ENCODE measurements around the gene CTIF. TPM values are rescaled to one million over a fixed set of nuclear protein-coding genes. Genes with fewer than 3 reads are reported as not detected.

The CTIF gene
- total and polyA plus RNA-seq, 11 donors: 21.2 to 93.0 (median 68.0) TPM

DNA sequence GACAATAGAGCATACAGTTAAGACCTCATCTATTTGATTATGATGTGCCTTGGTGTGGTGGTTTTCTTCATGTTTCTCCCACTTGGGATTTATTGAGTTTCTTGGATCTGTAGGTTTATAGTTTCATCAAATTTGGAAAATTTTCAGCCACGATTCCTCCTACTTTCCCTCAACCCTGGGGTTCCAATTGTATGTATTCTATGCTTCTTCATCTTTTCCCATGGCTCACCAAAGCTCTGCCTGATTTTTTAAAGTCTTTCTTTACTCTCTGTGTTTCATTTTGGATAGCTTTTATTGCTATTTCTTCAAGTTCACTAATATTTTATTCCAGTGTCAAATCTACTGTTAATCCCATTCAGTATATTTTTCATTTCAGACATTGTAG lies 132.7 kb downstream of the CTIF start:
- peaks cover 0 to 31% (median 19%) of the 10 kb centered on the region in 12 donors for H3K4me1 ChIP-seq
- no peaks in the 10 kb centered on the region for H3K27me3 ChIP-seq
- peaks cover 0 to 13% (median 6%) of the 10 kb centered on the region in 12 donors for H3K9me3 ChIP-seq
- intact Hi-C loops (cut with DNase I): loop anchor here in 8 of 10 donors (10.0 kb wide), 11 partner anchors 103 to 823 kb away; partner anchors contain the start of gene RPL17 (in 1 of the 8)
- no peak for TF ChIP-seq POLR2A (IDR thresholded peaks at IDR 0.05)
- TF ChIP-seq, protein P1, sequence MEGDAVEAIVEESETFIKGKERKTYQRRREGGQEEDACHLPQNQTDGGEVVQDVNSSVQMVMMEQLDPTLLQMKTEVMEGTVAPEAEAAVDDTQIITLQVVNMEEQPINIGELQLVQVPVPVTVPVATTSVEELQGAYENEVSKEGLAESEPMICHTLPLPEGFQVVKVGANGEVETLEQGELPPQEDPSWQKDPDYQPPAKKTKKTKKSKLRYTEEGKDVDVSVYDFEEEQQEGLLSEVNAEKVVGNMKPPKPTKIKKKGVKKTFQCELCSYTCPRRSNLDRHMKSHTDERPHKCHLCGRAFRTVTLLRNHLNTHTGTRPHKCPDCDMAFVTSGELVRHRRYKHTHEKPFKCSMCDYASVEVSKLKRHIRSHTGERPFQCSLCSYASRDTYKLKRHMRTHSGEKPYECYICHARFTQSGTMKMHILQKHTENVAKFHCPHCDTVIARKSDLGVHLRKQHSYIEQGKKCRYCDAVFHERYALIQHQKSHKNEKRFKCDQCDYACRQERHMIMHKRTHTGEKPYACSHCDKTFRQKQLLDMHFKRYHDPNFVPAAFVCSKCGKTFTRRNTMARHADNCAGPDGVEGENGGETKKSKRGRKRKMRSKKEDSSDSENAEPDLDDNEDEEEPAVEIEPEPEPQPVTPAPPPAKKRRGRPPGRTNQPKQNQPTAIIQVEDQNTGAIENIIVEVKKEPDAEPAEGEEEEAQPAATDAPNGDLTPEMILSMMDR (IDR thresholded peaks at IDR 0.05): no peak
- no peak overlapping the region for H3K4me3 ChIP-seq
- 98 to 100% (median 98%) methylated on average over 1 of the region's 1 CpG for WGBS, 4 donors
- no peak overlapping the region for H3K27ac ChIP-seq
- DNase-seq (no peak), ATAC-seq (no peak)
- peaks cover 0 to 29% (median 25%) of the 10 kb centered on the region in 9 donors for H3K36me3 ChIP-seq

DNA sequence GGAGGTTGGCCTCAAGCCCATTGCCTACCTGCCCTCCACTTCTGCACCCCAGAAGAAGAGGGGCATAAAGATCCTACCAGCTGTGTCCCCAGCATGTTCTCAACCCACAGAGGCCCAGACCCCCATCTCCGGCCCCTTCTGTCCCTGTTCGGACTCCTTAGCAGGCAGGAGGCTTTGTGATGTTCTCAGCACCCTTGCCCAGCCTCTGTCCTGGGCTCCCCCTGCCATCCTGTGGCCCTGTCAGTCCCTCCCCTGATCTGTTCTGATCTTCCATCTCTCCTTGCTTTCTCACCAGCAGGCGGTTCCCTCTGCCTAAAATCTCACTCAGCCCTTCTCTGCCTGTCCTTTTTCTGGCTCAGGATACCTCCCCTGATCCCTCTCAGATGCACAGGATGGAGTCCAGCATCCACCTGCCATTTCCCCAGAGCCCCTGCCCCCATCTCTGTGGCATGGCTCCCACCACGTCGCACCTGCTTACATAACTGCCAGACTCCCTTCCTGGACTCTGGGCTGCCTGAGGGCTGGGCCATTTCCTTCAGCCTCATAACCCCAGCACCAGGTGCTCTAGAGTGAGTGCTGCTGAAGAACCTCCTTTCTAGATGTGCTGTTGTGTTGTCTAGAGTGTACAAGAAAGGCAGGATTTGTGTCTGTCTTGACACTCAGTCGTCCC lies 134.0 kb downstream of the CTIF start:
- peak in 1 of 5 donors; percentile 3 for DNase-seq
- TF ChIP-seq, protein P1 (IDR thresholded peaks at IDR 0.05): no peak
- TF ChIP-seq POLR2A (IDR thresholded peaks at IDR 0.05): no peak
- no peaks in the 10 kb centered on the region for H3K27me3 ChIP-seq
- 89 to 96% (median 91%) methylated on average over 6 of the region's 6 CpGs for WGBS, 4 donors
- peaks cover 0 to 44% (median 30%) of the 10 kb centered on the region in 12 donors for H3K4me1 ChIP-seq
- peaks cover 0 to 23% (median 19%) of the 10 kb centered on the region in 9 donors for H3K36me3 ChIP-seq
- peaks cover 0 to 13% (median 6%) of the 10 kb centered on the region in 12 donors for H3K9me3 ChIP-seq
- H3K4me3 ChIP-seq: no peak overlapping the region
- no peak for ATAC-seq
- H3K27ac ChIP-seq: no peak overlapping the region
- intact Hi-C loops (cut with DNase I): loop anchor here in 8 of 10 donors (10.0 kb wide), 11 partner anchors 102 to 822 kb away; partner anchors contain the start of gene RPL17 (in 1 of the 8)

DNA sequence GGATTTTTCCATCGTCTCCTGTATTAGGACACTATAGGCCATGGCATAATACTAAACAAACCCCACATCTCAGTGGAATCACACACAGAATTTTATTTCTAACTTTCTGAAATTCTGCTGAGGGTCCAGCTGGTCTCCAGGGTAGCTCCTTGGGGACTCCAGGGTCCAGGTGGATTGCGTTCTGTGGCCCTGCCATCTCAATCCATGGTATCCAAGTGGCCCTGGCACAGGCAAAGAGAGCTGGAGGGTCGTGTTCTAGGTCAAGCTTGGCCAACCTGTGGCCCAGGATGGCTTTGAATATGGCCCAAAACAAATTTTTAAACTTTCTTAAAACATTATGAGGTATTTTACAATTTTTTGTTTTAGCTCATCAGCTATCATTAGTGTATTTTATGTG lies 134.6 kb downstream of the CTIF start:
- ATAC-seq: no peak
- 64 to 80% (median 67%) methylated on average over 3 of the region's 3 CpGs for WGBS, 4 donors
- peaks cover 0 to 50% (median 36%) of the 10 kb centered on the region in 12 donors for H3K4me1 ChIP-seq

More for the DNA sequence above, 134.6 kb downstream of the CTIF start:
- H3K27ac ChIP-seq: peak overlapping the region in 2 of 12 donors; percentile 37 to 49
- H3K27me3 ChIP-seq: no peaks in the 10 kb centered on the region
- intact Hi-C loops (cut with DNase I): loop anchor here in 8 of 10 donors (10.0 kb wide), 11 partner anchors 101 to 821 kb away; partner anchors contain the start of gene RPL17 (in 1 of the 8)
- H3K4me3 ChIP-seq: no peak overlapping the region
- no peak for TF ChIP-seq POLR2A (IDR thresholded peaks at IDR 0.05)
- TF ChIP-seq, protein P1 (IDR thresholded peaks at IDR 0.05): no peak
- peaks cover 0 to 13% (median 6%) of the 10 kb centered on the region in 12 donors for H3K9me3 ChIP-seq
- peaks cover 0 to 20% (median 15%) of the 10 kb centered on the region in 9 donors for H3K36me3 ChIP-seq
- DNase-seq: peak in 1 of 5 donors; percentile 1

Measured in heart left ventricle (tissue), 16 donors.